C4-2B (cell line): Measurements from ENCODE around the gene SLIT3.

ENCODE experiments used
- H3K27ac ChIP-seq: fragments of 450-650 bp; 2 replicates; pipeline ENCODE4 v1.5.1; 2017
- ZFX ChIP-seq: fragments of 450-650 bp; IDR thresholded peaks from 2 replicates; pipeline ENCODE4 v1.6.1; 2017
- TF ChIP-seq, protein P1 (sequence below): fragments of 450-650 bp; conservative IDR thresholded peaks from 2 replicates; pipeline ENCODE4 v1.5.1; 2017; ENCODE audit warnings: mild to moderate bottlenecking

Gene SLIT3

DNA sequence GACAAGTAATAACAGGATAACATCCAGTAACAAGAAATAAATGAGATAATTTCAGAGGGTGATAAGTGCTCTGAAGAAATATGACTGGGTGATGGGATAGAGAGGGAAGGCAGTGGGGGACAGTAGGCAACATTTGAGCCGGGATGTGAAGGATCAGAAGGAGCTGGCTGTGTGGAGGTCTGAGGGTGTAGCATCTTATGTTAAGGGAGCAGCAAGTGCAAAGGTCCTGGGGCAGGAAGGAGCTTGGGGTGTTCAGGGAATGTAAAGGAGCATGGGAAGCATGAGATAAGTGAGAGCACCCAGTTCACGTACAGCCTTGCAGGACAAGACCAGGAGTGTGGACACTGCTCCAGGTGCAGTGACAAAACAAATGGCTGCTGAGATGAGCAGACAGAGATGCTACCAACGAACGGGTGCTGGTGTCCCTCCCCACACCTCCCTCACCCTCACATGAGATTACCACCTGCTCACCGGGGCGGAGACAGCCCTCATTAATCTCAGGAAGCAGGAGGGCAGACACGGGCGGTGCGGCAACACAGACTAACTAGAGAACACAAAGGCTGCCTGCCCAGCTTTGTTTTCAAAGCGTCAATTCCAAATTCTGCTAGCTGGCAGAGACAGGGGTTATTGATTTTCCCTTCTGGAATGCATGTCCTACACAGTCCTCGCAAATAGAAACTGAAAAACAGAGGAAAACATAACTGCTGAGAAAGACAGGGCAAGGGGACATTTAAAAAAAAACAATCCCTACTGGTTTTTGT, 423.6 kb downstream of the SLIT3 start:
- TF ChIP-seq ZFX = no peak
- TF ChIP-seq, protein P1, sequence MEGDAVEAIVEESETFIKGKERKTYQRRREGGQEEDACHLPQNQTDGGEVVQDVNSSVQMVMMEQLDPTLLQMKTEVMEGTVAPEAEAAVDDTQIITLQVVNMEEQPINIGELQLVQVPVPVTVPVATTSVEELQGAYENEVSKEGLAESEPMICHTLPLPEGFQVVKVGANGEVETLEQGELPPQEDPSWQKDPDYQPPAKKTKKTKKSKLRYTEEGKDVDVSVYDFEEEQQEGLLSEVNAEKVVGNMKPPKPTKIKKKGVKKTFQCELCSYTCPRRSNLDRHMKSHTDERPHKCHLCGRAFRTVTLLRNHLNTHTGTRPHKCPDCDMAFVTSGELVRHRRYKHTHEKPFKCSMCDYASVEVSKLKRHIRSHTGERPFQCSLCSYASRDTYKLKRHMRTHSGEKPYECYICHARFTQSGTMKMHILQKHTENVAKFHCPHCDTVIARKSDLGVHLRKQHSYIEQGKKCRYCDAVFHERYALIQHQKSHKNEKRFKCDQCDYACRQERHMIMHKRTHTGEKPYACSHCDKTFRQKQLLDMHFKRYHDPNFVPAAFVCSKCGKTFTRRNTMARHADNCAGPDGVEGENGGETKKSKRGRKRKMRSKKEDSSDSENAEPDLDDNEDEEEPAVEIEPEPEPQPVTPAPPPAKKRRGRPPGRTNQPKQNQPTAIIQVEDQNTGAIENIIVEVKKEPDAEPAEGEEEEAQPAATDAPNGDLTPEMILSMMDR = no peak
- no peak overlapping the region for H3K27ac ChIP-seq

DNA sequence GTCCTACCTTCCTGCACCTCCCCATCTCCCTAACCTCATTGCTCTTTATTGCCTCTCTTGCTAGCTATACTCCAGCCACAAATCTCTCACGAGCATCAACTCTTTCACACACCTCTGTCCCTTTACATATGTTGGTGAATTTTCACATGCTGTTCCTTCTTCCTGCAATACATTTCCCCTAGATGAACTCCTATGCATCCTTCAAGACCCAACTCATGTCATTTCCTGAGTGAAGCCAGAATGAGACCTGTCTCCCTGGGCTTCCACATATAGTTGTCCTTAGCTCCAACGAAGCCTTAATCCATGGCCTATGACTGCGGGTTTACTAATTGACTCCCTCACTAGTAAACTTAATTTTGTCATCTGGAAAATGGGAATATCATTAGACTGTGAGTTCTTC, 424.5 kb downstream of the SLIT3 start:
- H3K27ac ChIP-seq = no peak overlapping the region
- no peak for TF ChIP-seq ZFX
- TF ChIP-seq, protein P1 = no peak

DNA sequence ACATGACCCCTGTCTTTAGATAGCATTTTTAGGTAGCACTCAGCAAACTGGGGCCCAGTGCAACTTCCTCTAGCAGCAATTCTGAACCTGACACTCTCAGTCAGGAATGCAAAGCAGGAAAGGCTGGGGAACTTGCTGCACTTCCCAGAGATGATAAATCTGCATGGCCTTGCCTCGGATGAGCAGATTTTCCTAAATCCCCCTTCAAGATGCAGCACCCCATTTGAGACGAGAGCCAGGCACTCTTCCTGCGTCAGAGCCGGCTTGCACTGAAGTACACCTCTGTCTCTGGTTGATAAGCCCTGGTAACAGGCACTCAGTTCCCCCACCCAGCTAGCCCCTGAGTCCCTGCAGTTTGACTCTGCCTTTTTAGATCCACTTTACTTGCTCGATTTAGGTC, 425.1 kb downstream of the SLIT3 start:
- no peak overlapping the region for H3K27ac ChIP-seq
- TF ChIP-seq ZFX = no peak
- TF ChIP-seq, protein P1 = no peak

DNA sequence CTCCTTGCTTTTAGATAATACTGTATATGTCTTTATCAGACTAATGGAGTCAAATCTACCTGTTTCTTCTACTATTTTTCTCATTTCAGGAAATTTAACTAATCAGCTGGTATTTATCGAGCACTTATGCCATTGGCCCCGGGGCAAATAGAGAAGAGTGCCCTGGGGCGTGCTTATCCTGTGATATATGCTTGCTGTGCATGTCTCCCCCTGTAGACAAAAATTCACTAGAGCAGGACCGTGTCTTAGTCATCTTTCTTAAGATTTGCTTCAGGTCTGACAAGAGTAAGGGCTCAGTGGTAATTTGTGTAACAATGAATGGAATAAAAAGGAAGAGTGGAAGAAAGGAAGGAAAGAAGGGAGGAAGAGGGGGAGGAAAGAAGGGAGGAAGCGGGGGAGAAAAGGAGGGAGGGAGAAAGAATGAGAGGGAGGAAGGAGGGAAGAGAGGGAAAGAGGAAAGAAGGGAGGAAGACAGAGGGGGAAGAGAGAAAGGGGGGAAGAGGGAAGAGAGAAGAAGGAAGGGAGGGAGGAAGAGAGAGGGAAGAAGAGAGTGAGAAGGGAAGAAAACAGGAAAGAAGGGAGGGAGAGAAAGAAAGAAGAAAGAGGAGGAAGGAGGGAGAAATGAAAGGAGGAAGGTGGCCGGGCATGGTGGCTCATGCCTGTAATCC, 426.1 kb downstream of the SLIT3 start:
- TF ChIP-seq ZFX = no peak
- TF ChIP-seq, protein P1 = peak; percentile 22
- no peak overlapping the region for H3K27ac ChIP-seq

DNA sequence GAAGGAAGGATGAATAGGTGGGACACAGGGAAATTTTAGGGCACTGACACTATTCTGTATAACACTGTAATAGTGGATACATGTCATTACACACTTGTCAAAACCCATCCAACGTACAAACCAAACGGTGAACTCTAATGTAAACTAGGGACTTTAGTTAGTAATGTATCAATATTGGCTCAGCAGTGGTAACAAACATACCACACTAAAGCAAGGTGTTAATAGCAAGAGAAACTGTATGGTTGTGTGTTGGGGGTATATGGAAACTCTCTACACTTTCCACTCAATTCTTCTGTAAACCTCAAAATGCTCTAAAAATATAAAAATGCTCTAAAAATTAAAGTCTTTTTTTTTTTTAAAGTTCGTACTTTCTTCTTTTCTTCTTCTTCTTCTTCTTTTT, 428.7 kb downstream of the SLIT3 start:
- TF ChIP-seq, protein P1 = no peak
- TF ChIP-seq ZFX = no peak
- no peak overlapping the region for H3K27ac ChIP-seq

DNA sequence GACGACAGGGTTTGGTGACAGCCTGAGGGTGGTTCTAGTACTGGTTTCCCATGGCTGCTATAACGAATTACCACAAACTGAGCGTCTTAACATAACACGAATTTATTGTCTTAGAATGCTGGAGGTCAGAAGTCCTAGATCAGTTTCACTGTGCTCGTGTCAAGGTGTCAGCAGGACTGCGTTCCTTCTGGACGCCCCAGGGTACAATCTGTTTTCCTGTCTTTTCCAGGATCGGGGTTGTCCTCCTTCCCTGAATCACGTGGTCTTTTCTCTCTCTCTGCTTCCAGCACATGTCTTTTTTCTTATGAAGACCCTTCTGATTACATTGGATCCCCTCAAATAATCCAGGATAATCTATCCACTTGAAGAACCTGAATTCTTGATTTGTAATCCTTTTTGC, 430.0 kb downstream of the SLIT3 start:
- TF ChIP-seq, protein P1 = no peak
- no peak for TF ChIP-seq ZFX
- no peak overlapping the region for H3K27ac ChIP-seq

DNA sequence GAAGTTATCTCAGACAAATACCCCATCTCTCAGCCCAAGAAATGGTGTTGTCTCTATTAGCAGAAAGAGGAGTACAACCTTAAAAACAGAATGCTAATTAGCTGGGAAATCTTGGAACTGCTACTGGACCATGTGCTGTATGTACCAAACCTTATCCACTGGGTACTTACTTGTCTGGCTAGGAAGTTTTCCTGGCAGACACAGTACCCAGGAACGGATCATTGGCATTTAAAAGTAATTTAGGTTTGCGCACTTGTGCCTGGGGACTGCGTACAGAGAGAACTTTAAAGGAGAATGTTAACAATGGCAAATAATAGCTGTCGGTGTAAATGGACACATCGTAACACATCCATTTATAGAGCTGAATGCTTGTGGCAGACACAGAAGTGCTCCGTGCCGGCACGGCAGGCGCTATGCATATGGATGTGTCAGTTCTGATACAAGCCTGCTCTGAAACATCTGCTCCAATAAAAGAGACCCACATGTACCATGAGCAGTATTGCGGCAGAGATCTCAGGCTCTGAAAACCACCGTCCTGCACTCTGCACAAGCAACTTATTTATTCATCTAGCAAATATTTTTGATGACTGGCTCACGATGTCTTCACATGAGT, 431.2 kb downstream of the SLIT3 start:
- TF ChIP-seq ZFX = no peak
- TF ChIP-seq, protein P1 = no peak
- H3K27ac ChIP-seq = no peak overlapping the region
